Gastrocnemius medialis (tissue), 4 donors: ENCODE data around the gene ATP9A.

Experiments
- CTCF ChIP-seq, 5 experiments: fragments of 450-650 bp in 3 of 5; fragments of 200-600 bp in 2 of 5; sonication (generic) in 2 of 5; IDR thresholded peaks in 4 of 5; conservative IDR thresholded peaks in 1 of 5; 1 replicate in 4 of 5; 2 replicates in 1 of 5; pipeline ENCODE4 v1.5.1; 2016 to 2019; ENCODE audit warnings: antibody characterized with exemption in 5 of 5, mild to moderate bottlenecking in 3 of 5, moderate library complexity in 3 of 5
- POLR2A ChIP-seq, 2 donors: fragments of 450-650 bp; IDR thresholded peaks; one replicate each; pipeline ENCODE4 v1.6.1; 2017; ENCODE audit warnings: antibody characterized with exemption in 2 of 2, mild to moderate bottlenecking in 2 of 2, moderate library complexity in 2 of 2

DNA sequence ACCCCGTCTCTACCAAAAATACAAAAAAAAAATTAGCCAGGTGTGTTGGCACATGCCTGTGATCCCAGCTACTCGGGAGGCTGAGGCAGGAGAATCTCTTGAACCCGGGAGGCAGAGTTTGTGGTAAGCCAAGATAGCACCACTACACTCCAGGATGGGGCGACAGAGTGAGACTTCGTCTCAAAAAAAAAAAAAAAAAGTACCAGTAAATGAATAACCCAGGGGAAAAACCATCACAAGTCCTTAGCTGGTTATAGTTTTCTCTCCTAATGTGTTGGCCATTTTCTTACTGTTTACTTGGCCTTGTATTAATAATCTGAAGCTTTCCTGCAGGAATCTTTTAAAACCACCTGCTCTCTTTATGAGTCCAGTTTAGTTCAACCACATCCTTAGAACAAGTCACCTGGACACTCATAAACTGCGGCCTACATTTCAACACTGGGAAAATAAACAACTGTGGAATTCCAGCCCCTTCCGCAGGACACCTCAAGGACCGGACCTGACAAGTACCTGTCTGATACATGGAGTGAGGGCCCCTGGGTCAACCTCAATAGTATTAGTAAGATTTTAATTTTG is 102.6 kb downstream of the ATP9A start:
- no peak for TF ChIP-seq CTCF (IDR thresholded peaks at IDR 0.05 in 4 of 5, conservative IDR thresholded peaks at IDR 0.05 in 1 of 5)
- no peak for TF ChIP-seq POLR2A (IDR thresholded peaks at IDR 0.05)
